IPS-NIHi7 (cell line): Measurements from ENCODE around the gene TBC1D17.
A peak's percentile ranks its signal among the peaks of the same experiment; 100 is the strongest.

Experiments used
- DNase-seq: peaks from one replicate; pipeline ENCODE4 v3.0.0; 2012; ENCODE audit warnings: mixed read lengths; ENCODE audit errors: extremely low spot score

TBC1D17 gene

GRCh38 chr19:49877020-49877878, at the start of gene TBC1D17, which contains the start of gene AKT1S1:
TSS of gene TBC1D17 (plus strand) at chr19:49877702. CDS start at chr19:49877724, 22 bp downstream.
TSS of gene AKT1S1 (minus strand) at chr19:49877355. CDS start at chr19:49873295, 4,060 bp downstream.
- peak; percentile 90 for DNase-seq

- no peak for DNase-seq
Observed at GRCh38 chr19:49829200-49829599, 48.3 kb upstream of the TBC1D17 start.

GRCh38 chr19:49829721-49830120, 47.8 kb upstream of the TBC1D17 start:
- DNase-seq = no peak

- DNase-seq = no peak
Observed at GRCh38 chr19:49830766-49831165, 46.7 kb upstream of the TBC1D17 start.

- DNase-seq = no peak
Observed at GRCh38 chr19:49831592-49831991, 45.9 kb upstream of the TBC1D17 start.

GRCh38 chr19:49832556-49832955, 44.9 kb upstream of the TBC1D17 start:
- no peak for DNase-seq

GRCh38 chr19:49833599-49833998, 43.9 kb upstream of the TBC1D17 start:
- no peak for DNase-seq

GRCh38 chr19:49835562-49835961, 41.9 kb upstream of the TBC1D17 start:
- no peak for DNase-seq

- no peak for DNase-seq
Observed at GRCh38 chr19:49836176-49837008, 41.1 kb upstream of the TBC1D17 start.

GRCh38 chr19:49837009-49837310, 40.5 kb upstream of the TBC1D17 start:
- DNase-seq = no peak

- DNase-seq = no peak
Observed at GRCh38 chr19:49837425-49837824, 40.1 kb upstream of the TBC1D17 start.

GRCh38 chr19:49838885-49839588, 38.5 kb upstream of the TBC1D17 start:
- DNase-seq = no peak

GRCh38 chr19:49839713-49840112, 37.8 kb upstream of the TBC1D17 start:
- DNase-seq = no peak

- DNase-seq = no peak
Observed at GRCh38 chr19:49840321-49840720, 37.2 kb upstream of the TBC1D17 start.

- DNase-seq = no peak
Observed at GRCh38 chr19:49840736-49841249, 36.7 kb upstream of the TBC1D17 start.

- no peak for DNase-seq
Observed at GRCh38 chr19:49843265-49843664, 34.2 kb upstream of the TBC1D17 start.

GRCh38 chr19:49844138-49845095, 33.1 kb upstream of the TBC1D17 start:
- no peak for DNase-seq

- DNase-seq = no peak
Observed at GRCh38 chr19:49845414-49845813, 32.1 kb upstream of the TBC1D17 start.

GRCh38 chr19:49846408-49846807, 31.1 kb upstream of the TBC1D17 start:
- no peak for DNase-seq
